GM04504 (cell line): Measurements from ENCODE around the gene P3H3.
A peak's percentile ranks its signal among the peaks of the same experiment; 100 is the strongest.
"Not testable (repeated sequence)": the region's sequence is repeated elsewhere in the genome, so short reads cannot be mapped to it uniquely, and the experiment has no call there.

Experiments
- DNase-seq: peaks from one replicate; pipeline ENCODE4 v3.0.0-alpha.2; 2012; ENCODE audit warnings: low read depth

P3H3 gene

DNA sequence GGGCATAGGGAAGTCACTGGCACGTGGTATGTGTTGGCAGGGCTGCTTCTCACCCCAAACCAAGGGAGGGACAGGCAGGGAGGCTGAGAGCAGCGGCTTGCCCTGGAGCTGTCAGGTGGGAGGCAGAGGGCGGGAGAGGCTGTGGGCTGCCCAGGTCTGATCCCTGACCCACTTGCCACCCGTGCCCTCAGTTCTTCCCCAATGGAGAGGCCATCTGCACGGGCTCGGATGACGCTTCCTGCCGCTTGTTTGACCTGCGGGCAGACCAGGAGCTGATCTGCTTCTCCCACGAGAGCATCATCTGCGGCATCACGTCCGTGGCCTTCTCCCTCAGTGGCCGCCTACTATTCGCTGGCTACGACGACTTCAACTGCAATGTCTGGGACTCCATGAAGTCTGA lies 17.2 kb downstream of the P3H3 start:
- DNase-seq, result no peak

DNA sequence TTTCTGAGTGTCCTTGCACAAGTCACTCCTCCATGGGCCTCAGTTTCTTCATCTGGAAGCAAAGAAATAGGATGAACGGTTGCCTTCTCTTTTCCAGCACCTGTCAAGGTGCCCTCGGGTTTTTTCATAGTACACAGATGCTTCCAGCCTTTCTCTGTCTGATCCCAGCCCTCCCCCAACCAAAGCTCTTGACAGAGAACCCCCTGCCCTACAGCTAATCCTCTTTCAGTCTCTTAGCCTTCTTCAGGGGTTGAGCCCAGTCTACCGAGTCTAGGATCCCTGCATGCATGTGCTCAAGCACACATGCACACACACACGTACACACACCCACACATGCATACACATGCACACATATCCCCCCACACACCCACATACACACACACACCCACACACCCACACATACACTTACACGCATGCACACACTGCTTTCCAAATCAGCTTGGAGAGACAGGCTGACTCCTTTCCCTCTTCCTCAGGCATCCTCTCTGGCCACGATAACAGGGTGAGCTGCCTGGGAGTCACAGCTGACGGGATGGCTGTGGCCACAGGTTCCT lies 18.2 kb downstream of the P3H3 start:
- no peak for DNase-seq

DNA sequence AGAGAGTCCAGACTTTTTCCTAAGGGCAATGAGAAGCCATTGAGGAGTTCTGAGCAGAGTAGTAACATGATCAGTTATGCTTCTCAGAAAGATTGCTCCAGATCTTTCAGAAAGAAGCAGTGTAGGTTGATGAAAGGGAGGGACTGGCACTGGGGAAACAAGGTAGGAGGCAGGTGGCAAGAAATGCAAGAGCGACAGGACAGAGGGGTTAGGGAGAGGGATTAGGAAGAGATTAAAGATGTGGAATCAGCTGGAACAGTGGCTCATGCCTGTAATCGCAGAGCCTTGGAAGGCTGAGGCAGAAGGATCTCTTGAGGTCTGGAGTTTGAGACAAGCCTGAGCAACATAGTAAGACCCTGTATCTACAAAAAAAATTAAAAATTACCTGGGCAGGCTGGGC lies 19.5 kb downstream of the P3H3 start:
- DNase-seq, result no peak

DNA sequence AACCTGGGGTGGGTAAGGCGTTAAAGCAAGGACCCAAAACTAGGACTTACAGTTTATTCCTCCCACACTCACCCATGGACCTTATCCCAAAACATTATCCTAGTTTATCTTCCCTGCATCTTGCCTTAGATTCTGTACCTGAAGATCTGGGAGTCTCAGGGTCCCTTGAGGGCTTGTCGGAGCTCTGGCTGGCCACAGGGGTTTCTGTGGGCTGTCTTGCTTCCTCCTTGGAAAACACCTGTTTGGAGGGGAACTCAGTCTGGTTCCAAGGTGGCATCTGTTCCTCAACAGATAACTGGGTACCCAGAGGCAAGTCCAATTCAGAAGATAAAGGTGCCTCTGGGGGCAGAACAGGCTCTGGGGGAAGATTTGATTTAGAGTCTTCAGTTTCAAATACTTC lies 21.2 kb downstream of the P3H3 start:
- no peak for DNase-seq

DNA sequence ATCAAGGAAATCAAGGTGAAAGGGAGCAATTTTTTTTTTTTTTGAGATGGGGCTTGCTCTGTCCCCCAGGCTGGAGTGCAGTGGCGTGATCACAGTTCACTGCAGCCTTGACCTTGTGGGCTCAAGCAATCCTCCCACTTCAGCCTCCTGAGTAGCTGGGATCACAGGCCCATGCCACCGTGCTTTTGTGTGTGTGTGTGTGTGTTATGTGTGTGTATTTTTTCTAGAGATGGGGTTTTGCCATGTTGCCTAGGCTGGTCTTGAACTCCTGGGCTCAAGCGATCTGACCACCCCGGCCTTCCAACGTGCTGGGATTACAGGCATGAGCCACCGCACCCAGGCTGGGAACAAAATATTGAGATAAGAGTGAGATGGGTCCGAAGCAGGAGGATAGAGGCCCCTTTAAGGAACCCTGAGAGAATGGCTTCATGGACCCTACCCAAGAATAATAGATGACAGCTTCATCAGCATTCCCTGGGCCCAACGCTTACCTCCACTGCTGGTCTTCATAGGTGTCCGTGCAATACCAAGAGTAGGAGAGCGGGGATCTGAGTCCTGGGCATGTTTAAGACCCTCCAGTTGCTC lies 21.9 kb downstream of the P3H3 start:
- no peak for DNase-seq

DNA sequence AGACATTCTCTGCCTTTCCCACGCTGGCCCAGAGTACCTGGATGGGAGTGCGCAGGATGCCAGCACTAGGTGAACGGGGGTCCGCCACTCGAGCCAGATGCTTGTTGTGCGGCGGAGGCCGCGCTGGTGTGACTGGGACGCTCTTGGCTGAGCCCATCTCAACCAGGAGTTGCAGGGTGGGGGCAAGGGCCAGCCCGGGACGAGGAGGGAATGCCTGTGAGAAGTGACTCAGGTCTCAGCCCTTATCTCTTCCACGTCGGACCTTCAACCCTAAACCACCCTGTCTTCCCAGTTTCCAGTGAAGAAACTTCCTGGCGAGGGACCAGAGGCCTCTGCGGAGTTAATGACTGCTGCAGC lies 22.6 kb downstream of the P3H3 start:
- no peak for DNase-seq

DNA sequence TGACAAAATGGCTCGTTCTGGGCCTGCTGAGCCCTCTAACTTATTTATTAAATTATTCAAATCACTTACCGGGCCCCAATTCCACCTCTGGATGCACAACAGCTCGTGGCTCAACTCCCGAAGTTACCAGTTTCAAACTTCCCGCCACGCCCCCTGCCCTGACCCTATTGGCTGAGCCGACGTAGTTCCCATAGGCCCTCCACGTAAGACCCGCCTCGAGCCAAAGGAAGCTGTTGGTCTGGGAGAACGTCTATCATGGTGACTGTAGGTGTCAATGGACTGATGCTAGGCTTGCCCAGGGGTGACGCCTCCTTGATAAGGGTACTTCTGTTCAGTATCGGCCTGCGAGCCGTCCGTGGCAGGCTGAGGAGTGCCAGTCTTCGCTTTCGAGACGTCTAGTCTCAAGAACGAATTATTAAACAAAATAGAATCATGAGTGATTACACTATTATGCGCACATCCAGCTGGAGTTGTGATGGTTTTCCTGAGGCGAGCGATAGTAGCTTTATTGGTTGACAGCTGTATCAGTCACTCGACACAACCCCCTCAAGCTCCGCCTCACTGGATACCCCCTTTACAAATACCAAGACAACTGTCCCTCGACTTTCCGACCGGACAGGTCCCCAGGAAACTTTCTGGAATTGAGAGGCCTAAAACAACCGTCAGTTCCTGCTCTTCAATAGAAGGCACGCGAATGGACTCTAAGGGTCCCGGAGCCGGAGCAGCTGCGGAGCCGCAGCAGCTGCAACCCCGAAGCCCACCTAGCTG lies 23.1 kb downstream of the P3H3 start, which contains the start of gene CDCA3:
Gene CDCA3 (minus strand): TSS at position 134 of the 768 bp plus-strand sequence. CDS start 334 bp downstream, outside the sequence.
- DNase-seq, result peak; percentile 96

DNA sequence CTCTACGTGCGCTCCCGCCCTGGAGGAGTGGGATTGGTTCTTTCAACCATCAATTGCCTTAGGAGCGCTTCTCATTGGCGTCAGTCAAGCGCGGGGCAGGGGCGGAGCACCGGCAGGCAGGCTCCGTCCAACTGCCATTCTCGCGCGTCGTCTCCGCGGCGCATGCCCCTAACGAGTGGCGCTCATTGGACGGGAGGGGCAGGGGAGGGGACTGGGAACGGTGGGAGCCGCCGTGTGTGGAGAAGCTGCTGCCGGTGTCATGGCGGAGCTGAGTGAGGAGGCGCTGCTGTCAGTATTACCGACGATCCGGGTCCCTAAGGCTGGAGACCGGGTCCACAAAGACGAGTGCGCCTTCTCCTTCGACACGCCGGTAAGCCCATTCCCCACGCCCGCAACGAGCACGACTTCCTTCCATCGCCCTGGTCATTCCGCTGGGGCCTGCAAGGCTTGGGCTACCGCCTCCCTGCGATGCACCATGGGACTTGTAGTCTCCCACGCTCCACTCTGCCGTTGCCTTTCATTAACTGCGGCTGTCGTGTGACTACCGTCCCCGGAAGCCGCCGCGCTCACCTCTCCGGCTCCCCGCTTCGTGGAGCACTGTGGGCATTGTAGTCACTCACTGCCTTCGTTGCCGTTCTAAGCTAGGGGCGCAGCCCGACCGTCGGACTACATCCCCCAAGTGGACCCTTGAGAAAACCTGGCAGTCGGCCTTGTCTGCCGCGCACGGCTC lies 23.9 kb downstream of the P3H3 start, which contains the start of gene USP5:
Gene USP5 (plus strand): TSS at position 230 of the 730 bp plus-strand sequence. CDS start 30 bp downstream, at position 260.
- peak; percentile 99 for DNase-seq

DNA sequence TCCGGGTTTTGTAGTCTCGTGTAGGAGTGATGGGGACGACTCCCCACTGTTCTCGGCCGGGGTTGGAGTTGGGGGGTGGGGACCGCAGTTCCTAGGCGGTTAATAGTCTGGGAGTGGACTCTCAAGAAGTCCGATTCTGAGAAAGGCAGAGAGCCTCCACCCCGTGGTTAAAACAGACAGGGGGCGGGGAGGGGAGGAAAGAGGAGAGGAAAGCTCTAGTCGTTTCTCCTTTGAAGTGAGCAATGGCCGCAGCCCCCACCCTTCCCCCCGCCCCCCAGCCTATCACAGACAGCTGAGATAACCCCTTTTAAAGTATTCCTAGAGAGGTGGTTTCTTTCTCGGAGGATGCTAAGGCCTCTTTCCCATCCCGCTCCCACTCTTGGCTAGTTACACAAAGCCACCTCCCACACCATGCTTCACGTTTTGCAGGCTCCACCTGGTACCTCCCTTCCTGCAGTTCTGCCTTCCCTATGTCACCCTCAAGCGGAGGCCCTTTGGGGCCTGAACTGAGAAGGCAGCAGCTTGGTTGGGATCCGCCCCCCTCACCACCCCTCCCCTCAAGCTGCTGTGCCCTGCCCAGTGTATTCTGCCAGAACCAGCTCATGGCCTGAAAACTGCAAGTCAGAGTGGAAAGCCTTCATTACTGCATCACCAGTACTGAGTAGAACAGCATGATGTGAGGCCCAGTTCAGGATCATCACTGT lies 24.6 kb downstream of the P3H3 start:
- peak; percentile 56 for DNase-seq

DNA sequence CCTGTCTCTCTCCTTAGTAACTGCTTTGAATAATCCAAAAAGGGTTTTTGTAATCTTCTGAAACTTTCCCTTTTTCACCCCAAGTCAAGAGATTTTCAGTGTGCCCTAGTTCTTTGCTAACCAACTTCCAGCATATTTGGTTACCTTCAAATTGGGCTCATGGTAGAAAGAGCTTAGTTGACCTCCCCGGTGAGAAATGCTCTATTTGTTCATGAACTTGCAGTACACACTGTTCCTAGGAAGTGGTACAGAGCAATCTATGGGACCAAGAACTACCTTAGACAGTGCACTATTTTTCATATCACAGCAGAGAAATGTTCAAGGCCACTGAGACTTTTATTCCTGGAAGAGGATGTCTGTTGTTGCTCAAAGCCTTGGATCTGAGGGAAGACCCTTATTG lies 25.4 kb downstream of the P3H3 start:
- DNase-seq, result no peak

DNA sequence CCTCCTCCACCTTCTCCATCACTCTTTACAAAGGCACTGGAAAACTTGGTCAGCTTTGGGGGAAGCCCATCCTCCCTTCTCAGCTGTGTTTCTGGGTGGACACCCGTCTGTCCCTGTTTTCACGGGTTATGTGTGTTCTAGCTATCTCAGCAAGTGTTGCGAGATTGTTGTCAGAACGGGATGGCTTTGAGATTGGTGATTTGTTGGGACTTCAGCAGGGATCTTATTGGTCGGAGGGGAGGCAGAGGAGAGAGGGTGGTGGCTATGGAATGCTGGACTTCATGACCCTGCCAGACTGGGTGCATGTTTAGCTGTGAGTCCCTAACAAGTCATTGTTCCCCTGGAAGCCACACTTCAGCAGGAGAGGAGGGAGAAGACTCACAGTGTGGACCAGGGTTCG lies 25.8 kb downstream of the P3H3 start:
- DNase-seq, result no peak

DNA sequence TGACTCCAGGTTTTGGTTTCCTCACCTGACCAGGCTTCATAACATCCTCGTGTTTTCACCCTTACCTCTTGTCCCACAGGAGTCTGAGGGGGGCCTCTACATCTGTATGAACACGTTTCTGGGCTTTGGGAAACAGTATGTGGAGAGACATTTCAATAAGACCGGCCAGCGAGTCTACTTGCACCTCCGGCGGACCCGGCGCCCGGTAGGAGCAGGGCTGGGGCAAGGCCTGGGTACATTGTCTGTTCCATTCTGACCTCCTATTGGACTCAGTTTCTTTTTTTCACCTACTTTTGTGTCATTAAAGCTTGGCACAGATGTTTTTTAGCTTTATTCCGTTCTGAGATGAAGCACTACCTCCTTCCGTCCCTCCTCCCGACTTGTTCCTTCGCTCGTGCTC lies 27.1 kb downstream of the P3H3 start:
- DNase-seq, result no peak

DNA sequence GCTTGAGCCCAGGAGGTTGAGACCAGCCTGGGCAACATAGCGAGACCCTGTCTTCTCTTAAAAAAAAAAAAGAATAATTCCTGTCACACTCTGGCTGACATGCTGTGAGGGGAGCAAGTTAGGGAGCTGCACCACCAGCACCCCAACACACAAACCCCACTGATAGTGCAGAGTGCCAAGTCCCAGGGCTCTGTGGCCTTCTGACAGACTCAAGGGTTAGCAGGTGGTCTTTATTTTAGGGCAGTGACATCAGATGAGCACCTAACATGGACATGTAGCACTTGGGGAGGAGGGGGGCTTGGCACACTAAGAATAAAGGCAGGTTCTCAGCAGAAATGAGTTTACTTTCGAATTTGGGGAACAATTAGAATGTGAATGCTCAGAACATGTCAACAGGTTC lies 30.6 kb downstream of the P3H3 start:
- no peak for DNase-seq

DNA sequence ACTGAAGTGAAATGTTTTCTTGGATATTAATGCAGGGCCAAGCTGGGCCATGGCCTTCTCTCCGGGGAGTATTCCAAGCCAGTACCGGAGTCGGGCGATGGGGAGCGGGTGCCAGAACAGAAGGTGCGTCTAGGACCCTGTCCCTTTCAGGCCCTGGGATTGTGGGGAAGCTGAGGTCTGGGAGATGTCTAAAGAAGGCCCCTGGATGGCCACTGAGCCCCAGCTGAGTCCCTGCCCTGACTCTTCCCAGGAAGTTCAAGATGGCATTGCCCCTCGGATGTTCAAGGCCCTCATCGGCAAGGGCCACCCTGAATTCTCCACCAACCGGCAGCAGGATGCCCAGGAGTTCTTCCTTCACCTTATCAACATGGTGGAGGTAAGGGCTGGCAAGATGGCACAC lies 31.9 kb downstream of the P3H3 start:
- no peak for DNase-seq

DNA sequence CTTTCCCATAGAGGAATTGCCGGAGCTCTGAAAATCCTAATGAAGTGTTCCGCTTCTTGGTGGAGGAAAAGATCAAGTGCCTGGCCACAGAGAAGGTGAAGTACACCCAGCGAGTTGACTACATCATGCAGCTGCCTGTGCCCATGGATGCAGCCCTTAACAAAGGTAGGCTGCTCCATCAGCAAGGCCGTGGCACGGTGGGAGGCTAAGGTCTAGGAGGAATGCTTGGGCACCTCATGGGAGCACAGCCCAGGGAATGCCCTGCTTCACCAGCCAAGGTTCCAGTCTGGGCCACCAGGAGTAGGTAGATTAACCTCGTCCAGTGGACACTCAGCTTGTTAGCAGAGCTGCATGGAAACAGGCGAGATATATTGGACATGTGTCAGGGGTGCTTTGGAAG lies 32.7 kb downstream of the P3H3 start:
- DNase-seq, result no peak

DNA sequence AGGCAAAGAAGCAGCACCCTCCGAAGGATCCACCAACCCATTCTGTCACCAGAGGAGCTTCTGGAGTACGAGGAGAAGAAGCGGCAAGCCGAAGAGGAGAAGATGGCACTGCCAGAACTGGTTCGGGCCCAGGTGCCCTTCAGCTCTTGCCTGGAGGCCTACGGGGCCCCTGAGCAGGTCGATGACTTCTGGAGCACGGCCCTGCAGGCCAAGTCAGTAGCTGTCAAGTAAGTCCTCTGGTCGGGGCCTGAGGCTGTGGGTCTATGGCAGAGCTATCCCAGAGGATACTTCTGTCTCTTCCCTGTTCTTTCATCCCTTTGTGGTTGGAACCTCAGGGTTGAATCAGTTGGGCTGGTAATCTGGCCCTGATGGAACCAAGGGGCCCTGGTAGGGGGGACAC lies 33.2 kb downstream of the P3H3 start:
- no peak for DNase-seq

DNA sequence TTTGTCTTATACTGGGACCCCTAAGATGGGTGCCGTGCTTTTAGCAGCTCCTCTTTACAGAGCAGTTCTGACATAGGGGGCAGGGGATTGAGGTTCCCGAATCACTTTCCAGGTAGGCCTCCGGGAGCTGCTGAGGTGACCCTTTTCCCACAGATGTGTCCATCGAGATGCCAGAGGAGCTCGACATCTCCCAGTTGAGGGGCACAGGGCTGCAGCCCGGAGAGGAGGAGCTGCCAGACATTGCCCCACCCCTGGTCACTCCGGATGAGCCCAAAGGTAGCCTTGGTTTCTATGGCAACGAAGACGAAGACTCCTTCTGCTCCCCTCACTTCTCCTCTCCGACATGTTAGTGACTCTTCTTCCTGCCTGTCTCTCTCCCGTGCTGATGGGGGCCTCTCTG lies 34.8 kb downstream of the P3H3 start:
- no peak for DNase-seq

DNA sequence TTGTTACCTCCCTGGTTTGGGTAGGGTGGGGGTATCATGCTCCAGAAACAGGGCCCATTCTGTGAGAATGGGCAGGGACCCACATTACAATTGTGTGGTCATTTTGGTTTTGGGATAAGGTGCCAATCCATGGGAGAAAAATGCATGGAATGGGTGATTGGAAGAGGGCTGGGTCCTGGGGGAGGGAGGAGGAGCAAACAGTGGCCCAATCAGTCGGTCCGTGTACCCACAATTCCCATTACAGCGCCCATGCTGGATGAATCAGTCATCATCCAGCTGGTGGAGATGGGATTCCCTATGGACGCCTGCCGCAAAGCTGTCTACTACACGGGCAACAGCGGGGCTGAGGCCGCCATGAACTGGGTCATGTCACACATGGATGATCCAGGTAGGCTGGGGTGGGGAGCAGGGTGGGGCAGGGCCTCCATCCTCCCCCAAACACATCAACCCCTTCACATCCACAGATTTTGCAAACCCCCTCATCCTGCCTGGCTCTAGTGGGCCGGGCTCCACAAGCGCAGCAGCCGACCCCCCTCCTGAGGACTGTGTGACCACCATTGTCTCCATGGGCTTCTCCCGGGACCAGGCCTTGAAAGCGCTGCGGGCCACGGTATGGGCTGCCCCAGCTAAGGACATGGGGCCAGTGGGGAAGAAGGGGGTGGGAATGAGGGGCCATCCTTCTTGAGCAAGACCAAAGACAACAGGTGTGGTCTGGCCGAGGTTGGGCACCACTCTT lies 35.5 kb downstream of the P3H3 start:
- DNase-seq, result no peak

DNA sequence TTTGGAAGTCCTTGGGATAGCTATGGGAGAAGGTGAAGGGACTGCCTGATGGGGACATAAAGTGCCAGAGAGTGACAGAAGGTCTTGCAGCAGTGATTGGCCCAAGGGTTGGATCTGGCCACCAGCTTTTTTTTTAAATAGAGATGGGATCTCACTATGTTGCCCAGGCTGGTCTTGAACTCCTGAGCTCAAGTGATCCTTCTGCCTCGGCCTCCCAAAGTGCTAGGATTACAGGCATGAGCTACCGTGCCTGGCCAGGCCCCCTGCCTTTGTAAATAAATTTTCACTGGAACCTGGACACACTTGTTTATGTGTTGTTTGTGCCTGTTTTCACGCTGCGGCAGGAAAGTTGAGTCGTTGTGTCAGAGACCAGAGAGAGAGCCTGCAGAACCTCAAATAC lies 37.1 kb downstream of the P3H3 start:
- DNase-seq, result not testable (repeated sequence)

DNA sequence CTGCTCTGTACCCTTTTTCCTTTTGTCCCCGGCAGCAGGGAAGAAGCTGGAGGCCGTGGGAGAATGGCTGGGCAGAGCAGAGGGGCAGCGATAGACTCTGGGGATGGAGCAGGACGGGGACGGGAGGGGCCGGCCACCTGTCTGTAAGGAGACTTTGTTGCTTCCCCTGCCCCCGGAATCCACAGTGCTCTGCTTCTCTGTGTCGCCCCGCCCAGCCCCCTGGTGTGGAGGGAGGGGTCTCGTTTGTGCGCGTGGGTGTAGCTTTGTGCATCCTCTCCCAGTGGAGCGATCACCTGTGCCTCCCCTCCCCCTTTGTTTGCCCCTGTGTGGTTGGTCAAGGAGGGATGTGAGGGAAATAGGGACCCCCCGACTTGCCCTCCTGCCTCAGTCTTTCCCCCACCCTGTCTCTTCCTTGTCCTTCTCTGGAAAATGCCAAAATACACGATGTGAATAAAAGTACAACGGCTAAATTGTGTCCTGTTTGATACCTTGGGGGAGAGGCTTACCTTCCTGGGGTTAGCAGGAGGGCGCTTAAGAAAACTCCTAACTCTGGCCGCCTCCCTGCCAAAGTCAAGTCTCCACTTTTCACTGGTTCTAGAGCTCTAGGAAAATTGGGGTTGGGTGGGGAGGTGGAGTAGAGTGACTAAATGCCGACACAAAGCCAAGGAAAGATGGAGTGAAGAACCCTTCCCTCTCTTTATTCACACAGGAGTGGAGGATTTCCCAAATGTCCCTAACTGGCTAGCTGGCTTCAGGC lies 38.1 kb downstream of the P3H3 start:
- no peak for DNase-seq

DNA sequence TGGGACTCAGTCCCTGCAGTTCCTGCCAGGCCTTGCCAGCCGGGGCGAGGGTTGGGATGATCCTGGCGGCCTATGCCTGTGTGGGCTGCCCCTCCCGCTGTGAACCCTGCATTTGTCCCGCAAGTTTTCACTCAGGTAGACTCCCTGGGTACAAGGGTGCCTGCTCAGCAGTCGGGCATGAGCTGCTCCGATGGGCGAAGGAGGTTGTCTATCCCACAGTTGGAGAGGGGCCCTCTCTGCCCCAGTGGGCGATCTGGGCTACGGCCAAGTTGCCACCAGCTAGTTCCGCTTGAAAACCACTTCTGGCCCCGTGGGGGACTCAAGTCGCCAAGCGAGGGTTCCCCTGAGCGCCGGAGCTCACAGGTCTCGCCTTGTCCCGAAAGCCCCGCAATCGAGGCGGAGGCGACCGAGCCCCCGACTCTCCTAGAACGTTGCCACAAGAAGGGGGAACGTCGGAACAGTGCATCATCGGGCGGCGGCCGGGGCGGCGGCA lies 38.8 kb downstream of the P3H3 start:
- no peak for DNase-seq
